IPS-15b (cell line): ENCODE measurements around the gene ASPSCR1.

ENCODE experiments used
- H3K27me3 ChIP-seq: one replicate; pipeline ENCODE4 v1.6.1; 2013; ENCODE audit warnings: low read length; ENCODE audit not compliant: control insufficient read depth, insufficient read depth
- H3K36me3 ChIP-seq: one replicate; pipeline ENCODE4 v1.6.1; 2013; ENCODE audit warnings: low read length; ENCODE audit not compliant: control insufficient read depth, insufficient read depth
- H3K4me1 ChIP-seq: one replicate; pipeline ENCODE4 v1.6.1; 2013; ENCODE audit warnings: mild to moderate bottlenecking, low read length; ENCODE audit not compliant: control insufficient read depth, insufficient read depth
- H3K4me3 ChIP-seq: one replicate; pipeline ENCODE4 v1.5.1; 2013; ENCODE audit warnings: low read depth, low read length
- H3K9ac ChIP-seq: one replicate; pipeline ENCODE4 v1.6.1; 2013; ENCODE audit warnings: low read depth, mild to moderate bottlenecking, low read length
- H3K9me3 ChIP-seq: one replicate; pipeline ENCODE4 v1.6.1; 2013; ENCODE audit warnings: mild to moderate bottlenecking, low read length; ENCODE audit not compliant: control insufficient read depth, insufficient read depth

The ASPSCR1 gene

GRCh38 chr17:82010575-82011525 is 33.4 kb downstream of the ASPSCR1 start:
- H3K36me3 ChIP-seq: peaks cover 4% of the 10 kb centered on the region
- no peaks in the 10 kb centered on the region for H3K27me3 ChIP-seq
- no peak overlapping the region for H3K9ac ChIP-seq
- H3K9me3 ChIP-seq: no peaks in the 10 kb centered on the region
- no peaks in the 10 kb centered on the region for H3K4me1 ChIP-seq
- H3K4me3 ChIP-seq: no peak overlapping the region

- Histone ChIP-seq H3K9me3 (no peaks in the 10 kb centered on the region), H3K9ac (no peak overlapping the region), H3K4me3 (no peak overlapping the region), H3K4me1 (no peaks in the 10 kb centered on the region), H3K36me3 (peaks cover 4% of the 10 kb centered on the region), H3K27me3 (no peaks in the 10 kb centered on the region)
These were observed 34.3 kb downstream of the ASPSCR1 start for GRCh38 chr17:82011617-82012187.

- no peaks in the 10 kb centered on the region for H3K27me3 ChIP-seq
- no peaks in the 10 kb centered on the region for H3K9me3 ChIP-seq
- H3K36me3 ChIP-seq: peaks cover 5% of the 10 kb centered on the region
- H3K4me3 ChIP-seq: no peak overlapping the region
- no peaks in the 10 kb centered on the region for H3K4me1 ChIP-seq
- no peak overlapping the region for H3K9ac ChIP-seq
These were observed 34.8 kb downstream of the ASPSCR1 start for GRCh38 chr17:82012261-82012639.

DNA sequence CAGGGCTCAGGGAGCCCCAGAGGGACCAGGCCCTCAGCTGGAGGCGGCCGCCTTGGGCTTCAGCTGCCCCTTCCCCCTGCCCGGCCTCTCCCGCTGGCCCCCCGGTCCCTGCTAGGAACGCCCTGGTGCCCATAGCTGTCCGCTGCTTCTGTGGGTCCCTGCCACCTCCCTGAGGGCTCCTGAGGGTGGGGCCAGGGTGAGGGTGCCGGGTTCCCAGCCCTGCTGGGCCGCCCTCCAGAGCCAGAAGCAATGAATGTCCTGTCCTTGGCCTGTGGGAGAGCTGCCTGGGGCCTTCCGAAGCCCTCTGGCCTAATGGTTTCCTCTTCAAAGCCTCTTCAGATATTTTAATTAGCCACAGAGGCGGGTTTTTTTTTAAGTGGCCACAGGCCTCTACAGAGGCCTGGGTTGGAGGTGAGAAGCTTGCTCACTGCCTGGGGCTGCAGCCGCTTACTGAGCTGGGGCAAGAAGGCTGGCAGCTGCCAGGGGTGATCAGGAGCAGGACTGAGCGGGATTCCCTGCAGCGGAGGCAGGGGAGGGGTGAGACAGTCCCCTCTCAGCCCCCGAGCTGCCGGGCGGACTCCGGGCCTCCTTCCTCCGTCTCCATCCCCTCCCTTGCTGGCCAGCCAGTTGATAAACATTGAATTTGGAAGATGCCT is 35.3 kb downstream of the ASPSCR1 start:
- no peak overlapping the region for H3K9ac ChIP-seq
- H3K4me1 ChIP-seq: no peaks in the 10 kb centered on the region
- peaks cover 8% of the 10 kb centered on the region for H3K36me3 ChIP-seq
- H3K27me3 ChIP-seq: no peaks in the 10 kb centered on the region
- no peaks in the 10 kb centered on the region for H3K9me3 ChIP-seq
- H3K4me3 ChIP-seq: no peak overlapping the region

DNA sequence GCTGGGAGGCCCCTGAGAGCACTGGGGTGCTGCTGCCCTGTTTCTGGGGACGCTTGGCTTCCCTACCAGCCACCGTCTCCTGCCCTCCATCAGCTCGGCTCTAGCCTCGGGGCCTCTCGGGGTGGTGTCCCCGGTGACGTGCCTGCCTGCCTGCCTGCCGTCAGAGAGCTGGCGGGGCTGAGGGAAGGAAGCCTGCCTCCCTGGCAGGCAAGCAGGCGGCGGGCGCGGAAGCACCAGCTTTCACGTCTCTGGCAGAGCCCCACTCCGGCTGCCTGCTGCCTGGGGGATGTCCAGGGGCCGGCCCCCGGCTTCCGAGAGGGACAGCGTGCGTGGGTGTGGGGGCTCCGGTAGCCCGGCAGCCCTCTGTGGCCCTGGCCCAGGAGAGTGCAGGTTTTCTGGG is 35.9 kb downstream of the ASPSCR1 start:
- H3K27me3 ChIP-seq: no peaks in the 10 kb centered on the region
- no peak overlapping the region for H3K4me3 ChIP-seq
- no peaks in the 10 kb centered on the region for H3K9me3 ChIP-seq
- H3K4me1 ChIP-seq: no peaks in the 10 kb centered on the region
- no peak overlapping the region for H3K9ac ChIP-seq
- peaks cover 9% of the 10 kb centered on the region for H3K36me3 ChIP-seq

DNA sequence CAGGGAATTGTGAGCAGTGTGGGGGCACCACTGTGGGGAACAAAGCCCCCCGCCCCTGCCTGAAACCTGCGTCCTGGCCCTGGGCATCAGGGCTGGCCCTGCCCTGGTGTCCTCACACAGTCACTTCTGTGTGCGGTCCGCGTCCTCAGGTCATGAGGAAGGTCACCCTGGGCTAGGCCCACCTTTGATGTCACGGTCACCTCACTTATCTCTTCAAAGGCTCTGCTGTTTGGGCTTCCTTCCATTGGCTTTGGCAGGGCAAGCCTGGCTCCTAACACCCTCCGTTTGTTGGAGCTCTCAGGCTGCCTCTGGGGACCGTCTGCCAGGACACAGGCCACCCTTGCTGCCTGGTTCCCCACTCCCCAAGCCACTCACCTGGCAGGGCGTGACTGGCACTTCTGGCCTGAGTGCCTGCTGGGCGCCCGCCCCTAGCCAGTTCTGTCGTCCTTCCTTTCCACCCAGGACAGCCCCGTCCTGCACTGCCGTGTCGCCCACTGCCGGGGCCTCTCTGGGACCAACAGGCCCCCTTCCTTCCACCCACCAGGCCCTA is 36.4 kb downstream of the ASPSCR1 start:
- H3K4me1 ChIP-seq: no peaks in the 10 kb centered on the region
- H3K36me3 ChIP-seq: peaks cover 14% of the 10 kb centered on the region
- no peak overlapping the region for H3K9ac ChIP-seq
- H3K9me3 ChIP-seq: no peaks in the 10 kb centered on the region
- no peak overlapping the region for H3K4me3 ChIP-seq
- H3K27me3 ChIP-seq: no peaks in the 10 kb centered on the region

GRCh38 chr17:82014432-82014831 is 37.0 kb downstream of the ASPSCR1 start:
- Histone ChIP-seq H3K9ac (no peak overlapping the region), H3K4me3 (no peak overlapping the region), H3K4me1 (no peaks in the 10 kb centered on the region), H3K27me3 (no peaks in the 10 kb centered on the region), H3K36me3 (peaks cover 19% of the 10 kb centered on the region), H3K9me3 (no peaks in the 10 kb centered on the region)

DNA sequence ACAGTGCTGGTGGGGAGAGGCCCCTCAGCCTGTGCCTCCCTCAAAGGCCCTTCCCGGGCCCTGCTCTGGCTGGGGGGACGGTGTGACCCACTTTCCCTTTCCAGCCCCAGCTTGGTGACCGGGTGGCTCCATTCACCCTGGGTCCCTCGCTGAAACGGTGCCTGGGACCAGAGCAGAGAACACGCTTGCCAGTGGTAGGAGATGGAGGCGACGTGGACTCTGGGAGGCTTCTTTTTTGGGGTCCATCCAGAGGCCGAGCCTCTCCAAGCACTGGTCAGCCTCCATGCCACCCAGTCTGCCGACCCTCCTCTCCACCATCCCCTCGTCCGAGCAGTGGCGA is 37.5 kb downstream of the ASPSCR1 start:
- no peaks in the 10 kb centered on the region for H3K27me3 ChIP-seq
- H3K9me3 ChIP-seq: no peaks in the 10 kb centered on the region
- no peaks in the 10 kb centered on the region for H3K4me1 ChIP-seq
- no peak overlapping the region for H3K9ac ChIP-seq
- H3K36me3 ChIP-seq: peaks cover 19% of the 10 kb centered on the region
- H3K4me3 ChIP-seq: no peak overlapping the region

- Histone ChIP-seq H3K9ac (no peak overlapping the region), H3K36me3 (peaks cover 19% of the 10 kb centered on the region), H3K4me1 (no peaks in the 10 kb centered on the region), H3K27me3 (no peaks in the 10 kb centered on the region), H3K4me3 (no peak overlapping the region), H3K9me3 (no peaks in the 10 kb centered on the region)
These were observed 38.0 kb downstream of the ASPSCR1 start for GRCh38 chr17:82015311-82015971.

DNA sequence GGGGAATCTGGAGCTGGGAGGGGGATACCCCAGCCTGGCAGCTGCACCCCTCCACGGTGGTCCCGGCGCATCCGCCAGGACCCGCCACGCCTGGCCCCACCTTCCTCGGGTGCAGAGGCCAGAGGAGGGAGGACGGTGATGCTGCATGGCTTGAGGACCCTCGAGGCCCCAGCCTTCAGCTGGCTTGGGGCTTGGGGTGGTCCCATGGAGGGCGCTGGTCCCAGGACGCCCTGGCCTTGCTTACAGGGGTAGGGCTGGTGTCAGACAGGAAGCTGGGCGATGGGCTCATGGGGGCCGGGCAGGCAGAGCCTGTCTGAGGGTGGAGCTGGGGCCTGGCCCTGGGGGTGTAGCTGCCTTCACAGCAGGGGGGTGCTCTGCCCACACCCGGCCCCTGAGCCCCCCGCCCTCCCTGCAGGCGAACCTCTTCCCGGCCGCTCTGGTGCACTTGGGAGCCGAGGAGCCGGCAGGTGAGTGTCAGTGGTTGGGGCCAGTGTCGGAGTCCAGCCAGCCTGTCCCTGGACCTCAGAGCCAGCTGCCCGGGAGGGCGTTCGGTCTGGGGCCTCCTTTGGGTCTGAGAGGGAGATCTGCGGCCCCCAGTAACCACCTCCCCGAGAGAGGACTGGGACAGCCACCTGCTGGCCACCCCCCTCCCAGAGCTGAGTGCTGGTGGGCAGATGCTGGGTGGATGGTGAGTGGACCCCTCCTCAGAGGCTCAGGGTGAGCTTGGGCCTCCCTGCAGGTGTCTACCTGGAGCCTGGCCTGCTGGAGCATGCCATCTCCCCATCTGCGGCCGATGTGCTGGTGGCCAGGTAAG is 38.8 kb downstream of the ASPSCR1 start:
- H3K4me1 ChIP-seq: no peaks in the 10 kb centered on the region
- H3K9me3 ChIP-seq: no peaks in the 10 kb centered on the region
- H3K27me3 ChIP-seq: no peaks in the 10 kb centered on the region
- peaks cover 21% of the 10 kb centered on the region for H3K36me3 ChIP-seq
- no peak overlapping the region for H3K4me3 ChIP-seq
- H3K9ac ChIP-seq: no peak overlapping the region
